DMS79 treated with DMSO at 0.1 percent for 48 hours (cell line): ENCODE measurements around the gene RPS19.

Experiments
- DNase-seq: peaks from one replicate; lab custom pipeline; 2025; lab: John Stamatoyannopoulos, UW

The RPS19 gene

DNA sequence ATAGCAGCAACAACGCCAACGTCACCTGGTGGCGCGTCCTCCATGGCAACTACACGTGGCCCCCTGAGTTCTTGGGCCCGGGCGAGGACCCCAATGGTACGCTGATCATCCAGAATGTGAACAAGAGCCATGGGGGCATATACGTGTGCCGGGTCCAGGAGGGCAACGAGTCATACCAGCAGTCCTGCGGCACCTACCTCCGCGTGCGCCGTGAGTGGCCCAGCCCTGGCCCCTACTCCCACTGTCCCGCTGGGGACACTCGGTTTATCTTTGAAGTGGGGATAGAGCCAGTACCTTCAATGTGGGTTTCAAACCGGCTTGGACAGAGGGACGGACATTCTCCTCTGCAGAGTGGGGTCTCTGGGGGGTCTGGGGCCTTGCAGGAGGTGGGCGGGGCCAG lies 19.0 kb downstream of the RPS19 start:
- no peak for DNase-seq

DNA sequence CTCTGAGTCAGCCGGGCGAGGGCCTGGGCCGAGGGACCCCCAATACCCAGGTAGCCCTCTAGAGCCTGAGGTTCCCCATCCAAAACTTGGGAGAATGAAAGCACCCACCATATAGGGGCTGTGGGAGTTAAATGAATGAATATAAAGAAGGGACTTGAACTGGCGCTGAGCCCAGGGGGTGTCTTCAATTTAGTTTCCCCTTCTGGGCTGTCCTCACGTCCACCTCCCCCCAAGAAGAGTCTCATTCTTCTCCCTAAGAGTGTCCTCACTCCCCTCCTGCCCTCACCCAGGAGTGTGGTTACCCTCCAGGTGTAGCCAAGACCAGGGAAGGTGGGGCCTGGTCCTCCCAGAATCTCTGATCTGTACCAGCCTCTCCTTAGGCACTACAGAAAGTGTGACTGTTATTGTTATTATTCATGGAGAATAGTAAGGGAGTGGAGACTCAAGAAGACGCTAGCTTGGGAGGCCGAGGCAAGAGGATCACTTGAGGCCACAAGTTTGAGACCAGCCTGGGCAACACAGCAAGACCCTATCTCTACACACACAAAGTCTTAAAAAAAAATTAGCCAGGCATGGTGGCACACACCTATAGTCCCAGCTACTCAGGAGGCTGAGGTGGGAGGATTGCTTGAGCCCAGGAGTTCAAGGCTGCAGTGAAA lies 19.7 kb downstream of the RPS19 start:
- DNase-seq: no peak

DNA sequence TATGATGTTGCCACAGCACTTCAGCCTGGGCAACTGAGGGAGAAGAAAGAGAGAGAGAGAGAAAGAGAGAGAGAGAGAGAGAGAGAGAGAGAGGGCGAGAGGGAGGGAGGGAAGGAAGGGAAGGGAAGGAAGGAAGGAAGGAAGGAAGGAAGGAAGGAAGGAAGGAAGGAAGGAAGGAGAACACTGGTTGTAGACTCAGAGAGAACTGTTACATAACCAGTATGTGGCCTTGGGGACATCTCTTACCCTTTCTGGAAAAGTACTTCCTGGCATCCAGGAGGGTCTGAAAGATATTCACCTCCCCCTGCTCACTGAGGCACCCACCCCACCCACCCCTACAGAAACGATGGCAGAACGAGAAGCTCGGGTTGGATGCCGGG lies 20.3 kb downstream of the RPS19 start:
- DNase-seq: no peak

DNA sequence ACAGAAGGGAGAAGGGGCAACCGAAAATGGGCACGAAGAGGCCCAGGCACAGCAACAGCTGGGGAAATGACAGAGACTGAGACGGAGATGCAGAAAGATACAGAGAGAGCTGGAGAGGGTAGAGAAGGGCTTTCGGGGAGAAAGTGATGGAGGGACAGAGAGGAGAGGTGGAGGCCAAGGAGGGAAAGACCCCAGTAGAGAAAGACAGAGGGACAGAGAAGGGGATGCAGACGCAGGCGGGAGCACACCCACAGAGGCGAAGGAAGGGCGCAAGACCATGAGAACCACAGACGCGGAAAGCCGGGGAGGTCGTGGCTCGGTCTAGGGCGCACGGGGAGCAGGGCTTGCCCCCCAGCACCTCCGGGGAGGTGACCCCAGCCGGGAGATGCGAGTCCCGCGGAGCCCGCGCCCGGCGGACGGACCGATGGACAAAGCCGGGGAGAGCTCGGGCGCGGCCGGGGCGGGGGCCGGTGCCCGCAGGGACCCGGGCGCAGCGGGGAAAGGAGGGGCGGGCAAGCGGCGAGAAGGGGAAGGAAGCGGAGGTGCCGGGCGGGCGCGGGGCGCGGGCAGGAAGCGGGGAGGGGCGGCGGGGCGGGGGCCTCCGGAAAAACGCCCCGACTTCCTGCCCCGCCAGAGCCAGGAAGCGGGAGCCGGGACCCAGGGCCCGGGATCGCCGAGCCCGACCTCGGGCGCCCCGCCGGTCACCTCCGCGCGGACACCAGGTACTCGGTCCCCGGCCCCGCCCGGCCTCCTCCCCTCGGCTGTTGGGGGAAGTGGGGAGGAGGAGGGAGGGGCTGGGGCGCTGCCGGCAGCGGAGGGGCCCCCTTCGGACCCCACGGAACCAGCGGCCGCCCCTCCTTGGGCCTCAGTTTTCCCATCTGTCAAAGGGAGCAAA lies 22.8 kb downstream of the RPS19 start, which contains the start of gene ARHGEF1:
ARHGEF1 (plus strand) TSS at position 617 of the 895 bp plus-strand sequence. CDS start 4,899 bp downstream, outside the sequence.
- DNase-seq: no peak

DNA sequence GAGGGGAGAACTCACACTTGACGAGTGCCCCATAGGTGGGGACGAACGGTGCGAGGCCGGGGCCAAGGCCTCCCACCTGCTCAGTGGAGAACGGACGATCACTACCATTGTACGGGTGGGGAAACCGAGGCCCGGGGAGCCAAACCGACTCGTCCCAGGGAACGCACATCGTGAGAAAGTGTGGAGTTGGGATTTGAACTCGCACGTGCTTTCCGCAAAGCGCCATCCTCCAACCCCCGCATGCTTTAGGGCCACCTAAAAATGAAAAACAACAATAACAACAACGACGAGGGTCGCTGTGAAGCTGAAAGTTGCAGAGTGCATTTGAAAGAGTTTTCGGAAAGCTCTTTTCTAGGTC lies 23.4 kb downstream of the RPS19 start:
- no peak for DNase-seq

DNA sequence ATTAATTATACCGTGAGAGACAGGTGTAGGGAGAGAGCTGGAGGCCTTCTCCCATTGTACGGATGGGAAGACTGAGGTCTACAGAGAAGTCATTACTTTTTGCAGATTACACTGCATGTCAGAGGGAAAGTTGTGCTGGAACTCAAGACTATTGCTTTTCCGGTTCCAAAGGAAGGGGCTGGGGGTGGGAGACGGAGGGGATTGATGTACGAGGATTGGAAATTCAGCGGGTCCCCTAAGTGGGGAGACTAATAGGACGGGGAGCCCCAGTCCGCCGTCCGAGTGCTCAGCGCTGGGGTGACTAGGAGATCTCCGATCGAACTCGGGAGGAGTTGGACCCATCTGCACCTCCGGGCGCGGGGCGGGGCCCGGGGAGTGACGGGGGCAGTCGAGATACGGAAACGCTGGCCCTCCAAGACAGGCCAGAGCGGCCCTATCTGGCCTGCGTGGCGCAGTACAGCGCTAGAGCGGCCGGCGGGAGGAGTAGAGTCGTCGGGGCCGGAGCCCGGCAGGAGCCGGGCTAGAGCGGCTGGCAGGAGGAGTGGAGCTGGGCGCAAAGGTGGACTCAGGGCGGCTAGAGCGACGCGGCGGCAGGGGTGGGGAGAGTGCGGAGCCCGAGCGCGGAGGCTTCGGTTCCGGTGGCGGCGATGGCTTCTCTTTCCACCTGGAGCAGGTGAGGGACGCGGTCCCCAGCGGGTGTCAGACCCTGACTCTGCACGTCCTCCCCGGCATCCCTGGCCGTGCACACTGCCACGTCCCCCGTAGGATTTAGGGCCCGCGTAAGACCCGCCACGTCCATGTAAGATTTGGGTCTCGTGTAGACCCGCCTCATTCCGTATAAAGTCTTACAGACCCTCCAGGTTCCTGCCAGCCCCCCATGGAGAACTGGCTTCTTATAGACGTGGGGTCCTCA lies 24.0 kb downstream of the RPS19 start:
- DNase-seq: peak; percentile 94

DNA sequence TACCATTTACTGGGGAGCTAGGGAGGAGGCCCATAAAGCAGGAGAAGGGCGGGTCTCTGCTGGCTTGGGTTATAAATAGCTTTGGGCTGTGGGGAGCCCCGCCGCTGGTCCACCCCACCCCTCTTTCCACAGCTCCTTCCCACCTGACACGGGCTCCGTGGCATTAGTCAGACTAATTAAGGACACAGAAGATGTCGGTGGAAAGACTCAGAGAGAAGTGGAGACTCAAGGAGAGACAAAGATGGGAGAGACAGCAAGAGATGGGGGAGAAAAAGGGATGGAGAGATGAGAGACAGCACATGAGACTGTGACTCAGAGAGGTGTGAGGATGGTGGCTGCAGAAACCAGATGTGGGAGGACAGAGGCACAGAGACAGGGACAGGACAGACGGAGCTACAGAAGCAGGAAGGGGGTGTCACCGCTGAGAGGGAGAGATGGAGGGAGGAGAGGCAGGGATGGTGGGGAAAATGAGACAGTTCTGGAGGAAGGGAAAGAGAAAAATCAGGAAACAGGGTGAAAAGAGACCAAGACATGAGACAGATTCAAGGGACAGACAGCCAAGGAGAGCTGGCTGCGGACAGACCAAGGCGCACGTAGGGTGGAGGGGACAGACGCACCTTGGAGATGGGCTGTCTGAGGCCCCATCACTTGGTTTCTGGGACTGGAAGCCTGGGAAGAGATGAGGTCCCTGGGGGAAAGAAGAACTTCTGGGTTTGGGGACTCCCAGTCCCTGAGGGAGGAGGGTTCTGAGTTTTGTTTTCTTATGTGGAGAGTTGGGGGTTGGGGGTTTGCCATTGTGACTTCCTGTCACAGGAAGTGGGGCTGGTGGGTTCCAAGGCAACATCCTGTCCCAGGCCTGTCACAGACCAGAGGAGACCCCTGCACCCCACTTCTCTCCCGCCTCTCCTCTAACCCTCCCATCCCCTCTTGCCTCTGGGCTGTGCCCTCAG lies 27.0 kb downstream of the RPS19 start:
- DNase-seq: no peak

DNA sequence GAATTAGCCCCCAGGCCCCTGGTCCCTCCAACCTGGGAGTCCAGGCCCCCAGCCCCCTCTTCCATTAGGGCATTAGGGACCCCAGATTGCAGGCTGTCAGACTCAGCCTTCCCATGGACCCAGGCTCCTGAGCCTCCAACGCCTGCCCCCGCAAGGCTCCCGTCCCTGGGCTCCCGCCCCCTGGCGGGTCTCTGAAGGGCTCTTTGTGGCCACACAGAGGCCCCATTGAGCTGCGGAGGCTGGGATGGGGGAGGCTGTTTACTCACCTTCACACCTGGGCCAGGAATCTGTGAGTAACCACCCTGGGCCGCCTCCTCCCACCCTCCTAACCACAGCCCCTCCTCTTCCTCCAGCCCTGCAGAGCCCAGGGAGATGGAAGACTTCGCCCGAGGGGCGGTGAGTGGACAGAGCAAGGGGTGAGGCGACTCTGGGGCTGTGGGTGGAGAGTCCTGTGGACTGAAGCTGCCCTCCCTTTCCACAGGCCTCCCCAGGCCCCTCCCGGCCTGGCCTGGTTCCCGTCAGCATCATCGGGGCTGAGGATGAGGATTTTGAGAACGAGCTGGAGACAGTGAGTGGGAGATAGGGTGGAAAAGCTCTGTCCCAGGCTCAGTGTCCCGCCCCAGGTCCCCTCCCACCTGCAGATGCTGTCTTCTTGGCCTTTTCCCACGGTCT lies 27.8 kb downstream of the RPS19 start:
- DNase-seq: peak; percentile 74

DNA sequence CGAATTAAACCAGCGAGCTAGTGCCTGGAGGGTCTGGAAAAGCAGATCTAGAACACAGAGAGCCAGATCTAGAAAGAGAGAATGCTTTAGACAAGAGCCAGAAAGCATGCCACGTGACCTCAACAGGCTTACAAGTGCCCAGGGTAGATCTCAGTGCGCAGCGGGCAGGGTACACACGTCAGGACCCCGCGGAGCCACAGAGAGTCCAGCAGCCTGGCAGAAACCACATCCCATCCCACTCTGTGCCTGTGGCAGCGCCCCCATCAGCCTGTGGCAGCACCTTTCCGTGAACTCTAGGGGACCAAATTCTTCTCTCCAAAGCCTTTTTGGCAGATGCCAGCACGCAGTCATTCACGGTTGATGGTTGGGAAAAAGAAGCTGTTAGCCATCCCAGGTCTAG lies 28.9 kb downstream of the RPS19 start:
- DNase-seq: no peak

DNA sequence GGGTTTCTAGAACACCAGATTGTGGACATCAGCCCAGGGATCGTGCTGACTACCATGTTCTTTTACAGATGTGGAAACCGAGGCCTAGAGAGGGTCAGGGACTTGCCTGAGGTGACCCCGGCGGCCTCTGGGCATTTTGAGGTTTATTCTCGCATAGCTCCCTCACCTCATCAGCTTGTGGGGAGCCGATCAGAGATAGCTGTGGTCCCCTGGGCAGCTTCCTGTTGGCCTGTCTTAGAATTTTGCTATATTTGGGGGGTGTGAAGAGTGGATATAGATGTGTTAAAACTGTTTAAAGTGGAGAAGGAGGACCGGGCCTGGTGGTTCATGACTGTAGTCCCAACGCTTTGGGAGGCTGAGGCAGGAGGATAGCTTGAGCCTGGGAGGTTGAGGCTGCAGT lies 29.8 kb downstream of the RPS19 start:
- DNase-seq: no peak

DNA sequence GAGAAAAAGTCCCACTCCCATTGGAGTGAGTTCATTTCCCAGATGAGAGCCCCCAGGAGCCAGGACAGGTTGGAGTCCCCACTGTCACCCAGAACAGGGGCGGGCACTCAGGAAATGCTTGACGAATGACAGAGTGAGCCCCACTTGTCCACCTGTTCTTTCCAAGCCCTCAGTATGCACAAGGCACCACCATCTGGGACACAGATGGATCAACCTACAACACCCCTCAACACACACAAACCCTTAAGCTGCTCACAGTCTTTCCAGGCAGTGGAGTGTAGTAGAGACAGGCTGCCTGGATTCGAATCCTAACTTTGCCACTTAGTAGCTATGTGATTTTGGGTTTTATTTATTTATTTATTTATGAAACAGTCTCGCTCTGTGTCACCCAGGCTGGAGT lies 30.9 kb downstream of the RPS19 start:
- no peak for DNase-seq

DNA sequence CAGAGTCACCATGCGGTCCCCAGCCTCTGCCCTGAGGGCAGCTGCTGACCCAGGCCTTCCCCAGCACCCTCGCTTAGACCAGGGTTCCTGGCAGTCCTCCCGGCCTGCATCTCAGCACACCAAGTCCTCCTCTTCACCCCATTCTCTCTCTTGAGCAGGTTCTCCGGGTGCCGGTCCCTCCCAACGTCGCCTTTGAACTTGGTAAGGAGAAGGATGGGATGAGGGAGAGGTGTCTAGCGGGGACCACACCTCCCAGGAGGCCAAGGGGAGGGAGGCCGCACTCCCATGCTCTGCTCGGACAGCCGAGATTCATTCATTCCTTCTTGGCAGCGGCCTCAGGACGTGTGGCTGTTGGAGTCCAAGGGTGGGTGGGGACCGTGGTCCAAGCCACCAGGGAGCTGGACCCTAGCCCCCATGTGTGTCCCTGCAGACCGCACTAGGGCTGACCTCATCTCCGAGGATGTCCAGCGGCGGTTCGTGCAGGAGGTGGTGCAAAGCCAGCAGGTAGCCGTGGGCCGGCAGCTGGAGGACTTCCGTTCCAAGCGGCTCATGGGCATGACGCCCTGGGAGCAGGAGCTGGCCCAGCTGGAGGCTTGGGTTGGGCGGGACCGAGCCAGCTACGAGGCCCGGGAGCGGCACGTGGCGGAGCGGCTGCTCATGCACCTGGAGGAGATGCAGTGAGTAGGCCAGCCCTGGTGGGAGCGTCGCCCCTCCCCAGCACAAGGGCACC lies 32.3 kb downstream of the RPS19 start:
- DNase-seq: no peak

DNA sequence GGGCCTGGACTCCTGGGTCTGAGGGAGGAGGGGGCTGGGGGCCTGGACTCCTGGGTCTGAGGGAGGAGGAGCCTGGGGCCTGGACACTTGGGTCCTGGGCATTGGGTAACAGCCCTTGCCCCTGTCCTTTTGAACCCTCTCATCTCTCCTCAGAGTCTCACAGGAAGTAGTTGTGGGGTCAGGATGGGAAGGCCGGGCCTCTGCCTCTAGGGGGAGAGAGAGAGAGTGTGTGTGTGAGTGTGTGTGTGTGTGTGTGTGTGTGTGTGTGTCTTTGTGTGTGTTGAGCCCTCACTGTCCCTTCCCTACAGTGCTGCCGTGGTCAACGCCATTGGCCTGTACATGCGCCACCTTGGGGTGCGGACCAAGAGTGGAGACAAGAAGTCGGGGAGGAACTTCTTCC lies 33.8 kb downstream of the RPS19 start:
- no peak for DNase-seq

DNA sequence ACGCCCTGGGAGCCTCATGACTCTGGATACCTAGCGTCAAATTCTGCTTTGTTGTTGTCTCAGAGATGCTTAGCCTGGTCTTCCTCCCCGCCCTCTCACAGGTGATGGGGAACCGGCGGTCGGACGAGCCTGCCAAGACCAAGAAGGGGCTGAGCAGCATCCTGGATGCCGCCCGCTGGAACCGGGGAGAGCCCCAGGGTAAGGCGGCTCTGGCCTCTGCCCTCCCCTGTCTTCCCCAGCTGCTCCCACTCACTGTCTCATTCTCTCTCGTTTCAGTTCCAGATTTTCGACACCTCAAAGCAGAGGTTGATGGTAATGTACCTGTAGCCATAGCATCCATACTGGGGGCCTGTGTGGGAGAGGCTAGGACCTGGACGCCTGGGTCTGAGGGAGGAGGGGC lies 34.3 kb downstream of the RPS19 start:
- DNase-seq: no peak

DNA sequence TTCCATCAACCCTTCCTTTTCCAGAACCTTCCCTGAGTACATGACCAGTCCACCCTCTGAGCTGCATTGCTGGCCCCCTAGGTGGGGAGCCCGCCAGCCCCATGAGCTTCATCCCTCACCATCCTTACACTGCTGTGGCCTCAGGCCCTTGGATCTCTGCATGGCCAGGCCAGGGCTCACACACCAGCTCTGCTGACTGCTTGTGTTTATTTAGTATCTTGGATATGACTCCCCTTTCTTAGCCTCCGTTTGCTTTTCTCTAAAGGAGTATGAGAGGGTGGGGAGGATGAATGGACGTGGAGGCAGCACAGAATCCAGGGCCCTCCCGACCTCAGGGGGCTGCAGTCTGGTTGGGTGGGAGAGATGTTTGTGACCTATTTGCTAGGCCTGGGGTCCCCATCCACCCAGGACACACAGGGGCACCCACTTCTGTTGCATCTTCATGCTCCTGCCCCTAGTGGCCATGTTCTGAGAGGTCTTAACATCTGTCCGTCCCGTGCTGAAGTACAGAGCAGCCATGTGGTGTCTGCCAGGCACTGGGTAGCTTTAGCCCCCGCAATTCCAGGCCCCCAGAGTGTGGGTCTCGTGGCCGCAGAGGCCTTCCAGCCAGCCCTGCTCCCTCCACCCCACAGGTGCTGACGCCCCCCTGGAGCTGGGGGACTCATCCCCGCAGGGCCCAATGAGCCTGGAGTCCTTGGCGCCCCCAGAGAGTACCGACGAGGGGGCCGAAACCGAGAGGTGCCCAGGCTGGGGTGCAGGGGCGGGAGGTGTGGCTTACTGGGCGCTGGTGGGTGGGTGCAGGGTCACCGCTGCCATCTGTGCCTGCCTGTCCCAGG lies 35.9 kb downstream of the RPS19 start:
- DNase-seq: no peak

DNA sequence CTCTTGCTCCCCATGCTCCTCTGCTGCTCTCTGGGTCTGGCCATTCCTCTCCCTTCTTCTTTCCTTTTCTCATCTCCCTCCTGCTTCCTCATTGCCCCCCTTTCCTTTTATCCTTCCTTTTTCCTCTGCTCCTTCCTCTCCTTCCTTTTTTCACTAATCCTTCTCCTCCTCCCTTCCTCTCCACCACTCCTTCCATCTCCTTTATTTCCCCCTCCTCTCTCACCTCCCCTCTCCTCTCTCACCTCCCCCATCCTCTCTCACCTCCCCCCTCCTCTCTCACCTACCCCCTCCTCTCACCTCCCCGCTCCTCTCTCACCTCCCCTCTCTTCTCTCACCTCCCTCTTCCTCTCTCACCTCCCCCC lies 36.5 kb downstream of the RPS19 start:
- no peak for DNase-seq

DNA sequence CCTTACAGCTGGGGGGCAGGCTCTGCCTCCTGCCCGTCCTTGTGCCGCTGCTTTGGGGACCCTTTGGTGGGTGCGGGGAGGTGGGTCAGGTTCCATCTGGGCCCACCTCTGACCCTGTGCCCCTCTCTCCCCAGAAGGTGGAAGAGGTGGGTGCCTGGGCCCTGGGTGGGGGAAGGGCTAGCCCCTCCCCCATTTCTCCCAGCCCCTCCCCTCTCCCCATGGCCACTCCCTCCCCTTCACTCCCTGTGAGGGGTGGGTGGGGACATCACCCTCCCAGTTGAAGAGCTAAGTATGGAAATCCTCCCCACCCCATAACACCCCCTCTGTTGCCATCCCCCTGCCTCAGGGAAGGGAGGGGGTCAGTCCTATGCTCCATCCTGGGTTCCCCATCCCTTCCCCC lies 37.1 kb downstream of the RPS19 start:
- no peak for DNase-seq

DNA sequence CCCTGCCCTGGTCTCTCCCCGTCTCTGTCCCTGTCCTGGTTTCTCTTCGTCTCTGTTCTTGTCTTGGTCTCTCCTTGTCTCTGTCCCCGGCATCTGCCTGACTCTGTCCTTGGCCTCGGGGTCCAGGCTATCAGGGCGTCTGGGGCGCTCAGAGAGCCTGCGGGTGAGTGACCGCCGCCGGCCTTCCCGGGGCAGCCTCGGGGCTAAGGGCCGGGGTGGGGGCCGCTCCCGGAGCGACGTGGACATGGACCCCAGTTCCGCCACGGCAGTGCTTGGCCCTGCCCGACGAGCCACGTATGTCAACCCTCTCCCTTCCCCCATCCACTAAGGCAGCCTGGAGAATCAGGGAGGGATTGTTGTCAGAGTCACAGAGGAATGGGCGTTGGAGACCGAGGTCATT lies 37.8 kb downstream of the RPS19 start:
- no peak for DNase-seq

DNA sequence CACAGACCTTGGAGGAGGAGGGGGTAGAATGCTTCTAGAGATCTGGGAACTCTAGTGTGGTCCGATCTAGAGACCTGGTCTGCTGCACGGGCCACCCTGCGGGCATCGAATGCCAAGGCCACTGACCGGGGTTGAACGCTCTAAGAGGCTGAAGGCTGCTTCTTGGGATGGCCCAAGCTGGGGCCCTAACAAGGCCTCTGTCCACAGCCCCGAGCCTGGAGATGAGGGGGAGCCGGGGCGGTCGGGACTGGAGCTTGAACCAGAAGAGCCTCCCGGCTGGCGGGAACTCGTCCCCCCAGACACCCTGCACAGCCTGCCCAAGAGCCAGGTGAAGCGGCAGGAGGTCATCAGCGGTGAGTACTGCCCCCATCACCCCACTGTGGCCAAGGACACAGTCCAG lies 38.2 kb downstream of the RPS19 start:
- DNase-seq: no peak
